ENCODE data around the gene DNAH3. TPM values are rescaled to one million over a fixed set of nuclear protein-coding genes. Genes with fewer than 3 reads are reported as not detected.

The DNAH3 gene
- total and polyA plus RNA-seq, 2 of the 8 experiments (the other 6 are each of a cell fraction or from before 2014, with no cell fraction given), result 0.57 to 0.71 TPM

DNA sequence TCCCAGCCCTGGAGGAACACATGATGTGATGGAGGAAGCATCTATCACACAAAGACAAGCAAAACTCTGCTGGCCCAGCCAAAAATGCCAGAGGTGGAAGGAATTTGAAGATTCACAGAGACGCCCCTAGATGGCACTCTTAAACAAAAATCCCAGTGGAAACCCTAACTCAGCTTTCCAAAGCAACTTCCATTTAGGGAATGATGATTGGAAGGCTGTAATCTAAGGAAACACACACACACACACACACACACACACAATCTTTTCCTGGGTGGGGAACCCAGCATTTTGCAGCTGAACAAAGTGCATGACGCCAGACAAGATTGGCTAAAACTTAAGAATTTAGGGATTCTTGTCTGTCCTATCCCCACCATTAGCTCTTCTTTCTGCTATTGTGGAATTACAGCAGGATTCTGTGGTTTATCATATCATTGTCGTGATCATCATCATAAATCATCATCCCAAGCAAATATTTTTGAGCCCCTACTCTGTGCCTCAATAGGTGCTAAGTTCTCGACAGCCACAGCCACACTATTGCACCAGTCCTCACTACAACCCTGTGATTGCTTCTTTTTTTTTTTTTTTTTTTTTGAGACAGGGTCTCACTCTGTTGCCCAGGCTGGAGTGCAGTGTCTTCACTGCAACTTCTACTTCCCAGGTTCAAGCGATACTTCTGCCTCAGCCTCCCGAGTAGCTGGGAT, 6.3 kb upstream of the DNAH3 start (continued):
- no peak for TF ChIP-seq ATF2 (IDR thresholded peaks at IDR 0.05; ENCODE audit: low read length)
- no peak for TF ChIP-seq HDAC6 (IDR thresholded peaks at IDR 0.05; ENCODE audit: low read depth, low read length)
- TF ChIP-seq CHD7 (IDR thresholded peaks at IDR 0.05; ENCODE audit: insufficient replicate concordance, low read length), result no peak
- TF ChIP-seq, protein P1, sequence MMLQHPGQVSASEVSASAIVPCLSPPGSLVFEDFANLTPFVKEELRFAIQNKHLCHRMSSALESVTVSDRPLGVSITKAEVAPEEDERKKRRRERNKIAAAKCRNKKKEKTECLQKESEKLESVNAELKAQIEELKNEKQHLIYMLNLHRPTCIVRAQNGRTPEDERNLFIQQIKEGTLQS (IDR thresholded peaks at IDR 0.05; ENCODE audit: insufficient read depth, low read depth, low read length), result no peak
- TF ChIP-seq POLR2A (IDR thresholded peaks at IDR 0.05; ENCODE audit: control extremely low read depth in 1 of 2, low read depth in 2 of 2, low read length in 2 of 2), result no peak
- TF ChIP-seq SRF (IDR thresholded peaks at IDR 0.05; ENCODE audit: low read depth, low read length), result peak; percentile 39; the same call in 1 of the 2 replicates
- TF ChIP-seq GTF2F1 (IDR thresholded peaks at IDR 0.05; ENCODE audit: borderline replicate concordance, low read depth, low read length), result no peak
- TF ChIP-seq CHD2 (IDR thresholded peaks at IDR 0.05; ENCODE audit: low read length), result no peak
- no peak for TF ChIP-seq POU5F1 (IDR thresholded peaks at IDR 0.05; ENCODE audit: low read depth, low read length)

Measured in H1 (cell line).